ENCODE results near the gene PRKACG.

The PRKACG gene

GRCh38 chr9:68986949-68987348 lies 27.0 kb downstream of the PRKACG start:
- in situ Hi-C loops (cut with HindIII; ENCODE audit: low sequenced_read_pairs): loop anchor here (25.0 kb wide), 2 partner anchors 100 to 400 kb away; no protein-coding TSS in a partner anchor

GRCh38 chr9:68983522-68984424 lies 30.1 kb downstream of the PRKACG start:
- in situ Hi-C loops (cut with HindIII; ENCODE audit: low sequenced_read_pairs): loop anchor here (25.0 kb wide), 2 partner anchors 96 to 396 kb away; no protein-coding TSS in a partner anchor

GRCh38 chr9:68983008-68983411 lies 30.9 kb downstream of the PRKACG start:
- in situ Hi-C loops (cut with HindIII; ENCODE audit: low sequenced_read_pairs): loop anchor here (25.0 kb wide), 2 partner anchors 96 to 396 kb away; no protein-coding TSS in a partner anchor

- in situ Hi-C loops (cut with HindIII; ENCODE audit: low sequenced_read_pairs): loop anchor here (25.0 kb wide), 2 partner anchors 94 to 394 kb away; no protein-coding TSS in a partner anchor
Observed at GRCh38 chr9:68981789-68982188, 32.1 kb downstream of the PRKACG start.

- in situ Hi-C loops (cut with HindIII; ENCODE audit: low sequenced_read_pairs): loop anchor here (25.0 kb wide), 2 partner anchors 93 to 393 kb away; no protein-coding TSS in a partner anchor
Observed at GRCh38 chr9:68980341-68980914, 33.5 kb downstream of the PRKACG start.

GRCh38 chr9:68979538-68980314 lies 34.2 kb downstream of the PRKACG start:
- in situ Hi-C loops (cut with HindIII; ENCODE audit: low sequenced_read_pairs): loop anchor here (10.0 to 25.0 kb wide), 4 partner anchors 45 to 392 kb away; partner anchors contain the start of gene PIP5K1B

- in situ Hi-C loops (cut with HindIII; ENCODE audit: low sequenced_read_pairs): loop anchor here (10.0 to 25.0 kb wide), 4 partner anchors 46 to 391 kb away; partner anchors contain the start of gene PIP5K1B
Observed at GRCh38 chr9:68978501-68978900, 35.4 kb downstream of the PRKACG start.

- in situ Hi-C loops (cut with HindIII; ENCODE audit: low sequenced_read_pairs): loop anchor here (10.0 to 25.0 kb wide), 4 partner anchors 47 to 391 kb away; partner anchors contain the start of gene PIP5K1B
Observed at GRCh38 chr9:68978066-68978465, 35.8 kb downstream of the PRKACG start.

GRCh38 chr9:68975365-68976043 lies 38.4 kb downstream of the PRKACG start:
- in situ Hi-C loops (cut with HindIII; ENCODE audit: low sequenced_read_pairs): loop anchor here (10.0 to 25.0 kb wide), 4 partner anchors 49 to 388 kb away; partner anchors contain the start of gene PIP5K1B

GRCh38 chr9:68974901-68975300 lies 39.0 kb downstream of the PRKACG start:
- in situ Hi-C loops (cut with HindIII; ENCODE audit: low sequenced_read_pairs): loop anchor here (10.0 to 25.0 kb wide), 4 partner anchors 50 to 388 kb away; partner anchors contain the start of gene PIP5K1B

- in situ Hi-C loops (cut with HindIII; ENCODE audit: low sequenced_read_pairs): loop anchor here (10.0 kb wide), 2 partner anchors 50 to 270 kb away; partner anchors contain the start of gene PIP5K1B
Observed at GRCh38 chr9:68974431-68974830, 39.5 kb downstream of the PRKACG start.

- in situ Hi-C loops (cut with HindIII; ENCODE audit: low sequenced_read_pairs): loop anchor here (10.0 kb wide), 2 partner anchors 51 to 269 kb away; partner anchors contain the start of gene PIP5K1B
Observed at GRCh38 chr9:68973619-68974018, 40.3 kb downstream of the PRKACG start.

- in situ Hi-C loops (cut with HindIII; ENCODE audit: low sequenced_read_pairs): loop anchor here (10.0 kb wide), 2 partner anchors 55 to 265 kb away; partner anchors contain the start of gene PIP5K1B
Observed at GRCh38 chr9:68970151-68970550, 43.8 kb downstream of the PRKACG start.

- in situ Hi-C loops (cut with HindIII; ENCODE audit: low sequenced_read_pairs): no loop called here
Observed at GRCh38 chr9:68969538-68969937, 44.4 kb downstream of the PRKACG start.

GRCh38 chr9:68967800-68968199 lies 46.1 kb downstream of the PRKACG start:
- in situ Hi-C loops (cut with HindIII; ENCODE audit: low sequenced_read_pairs): no loop called here

- in situ Hi-C loops (cut with HindIII; ENCODE audit: low sequenced_read_pairs): no loop called here
Observed at GRCh38 chr9:68966496-68966944, 47.4 kb downstream of the PRKACG start.

GRCh38 chr9:68964765-68965164 lies 49.1 kb downstream of the PRKACG start:
- in situ Hi-C loops (cut with HindIII; ENCODE audit: low sequenced_read_pairs): no loop called here

GRCh38 chr9:68964102-68964541 lies 49.8 kb downstream of the PRKACG start:
- in situ Hi-C loops (cut with HindIII; ENCODE audit: low sequenced_read_pairs): no loop called here

- in situ Hi-C loops (cut with HindIII; ENCODE audit: low sequenced_read_pairs): no loop called here
Observed at GRCh38 chr9:68963416-68963815, 50.5 kb downstream of the PRKACG start.

Measured in endothelial cell of hepatic sinusoid (primary cell).